ENCODE measurements around the gene FMO1. TPM values are rescaled to one million over a fixed set of nuclear protein-coding genes. Genes with fewer than 3 reads are reported as not detected.

Gene FMO1
- total RNA-seq, 1 experiment from 2014 or later, result not detected

DNA sequence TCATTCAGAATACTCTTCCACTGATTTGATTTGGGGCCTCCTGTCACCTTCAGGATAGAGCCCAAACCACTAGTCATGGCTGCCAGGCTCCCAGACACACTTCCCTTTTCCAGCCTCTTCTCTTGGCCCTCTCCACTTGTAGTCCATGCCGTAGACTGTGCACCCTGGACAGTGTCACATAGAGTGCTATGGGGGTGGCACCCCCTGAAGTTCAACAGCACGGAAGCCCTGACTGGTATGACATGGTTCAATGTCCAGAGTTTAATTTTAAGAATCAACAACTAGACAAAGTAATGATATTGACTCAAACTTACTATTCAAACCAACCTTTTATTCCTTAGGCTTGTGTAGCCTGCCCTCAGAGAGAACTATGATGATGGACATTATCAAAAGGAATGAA is 40.9 kb upstream of the FMO1 start:
- H3K9me3 Mint-ChIP-seq, result no peaks in the 10 kb centered on the region
- no peak for DNase-seq (ENCODE audit: low spot score)
- H3K27ac Mint-ChIP-seq, result no peak overlapping the region
- H3K27me3 Mint-ChIP-seq (ENCODE audit: low read depth), result peaks cover 3% of the 10 kb centered on the region; the same call in 1 of the 2 replicates
- TF ChIP-seq, protein P1, sequence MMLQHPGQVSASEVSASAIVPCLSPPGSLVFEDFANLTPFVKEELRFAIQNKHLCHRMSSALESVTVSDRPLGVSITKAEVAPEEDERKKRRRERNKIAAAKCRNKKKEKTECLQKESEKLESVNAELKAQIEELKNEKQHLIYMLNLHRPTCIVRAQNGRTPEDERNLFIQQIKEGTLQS (CRISPR knock-in tag; conservative IDR thresholded peaks at IDR 0.05), result no peak
- TF ChIP-seq, protein P2, sequence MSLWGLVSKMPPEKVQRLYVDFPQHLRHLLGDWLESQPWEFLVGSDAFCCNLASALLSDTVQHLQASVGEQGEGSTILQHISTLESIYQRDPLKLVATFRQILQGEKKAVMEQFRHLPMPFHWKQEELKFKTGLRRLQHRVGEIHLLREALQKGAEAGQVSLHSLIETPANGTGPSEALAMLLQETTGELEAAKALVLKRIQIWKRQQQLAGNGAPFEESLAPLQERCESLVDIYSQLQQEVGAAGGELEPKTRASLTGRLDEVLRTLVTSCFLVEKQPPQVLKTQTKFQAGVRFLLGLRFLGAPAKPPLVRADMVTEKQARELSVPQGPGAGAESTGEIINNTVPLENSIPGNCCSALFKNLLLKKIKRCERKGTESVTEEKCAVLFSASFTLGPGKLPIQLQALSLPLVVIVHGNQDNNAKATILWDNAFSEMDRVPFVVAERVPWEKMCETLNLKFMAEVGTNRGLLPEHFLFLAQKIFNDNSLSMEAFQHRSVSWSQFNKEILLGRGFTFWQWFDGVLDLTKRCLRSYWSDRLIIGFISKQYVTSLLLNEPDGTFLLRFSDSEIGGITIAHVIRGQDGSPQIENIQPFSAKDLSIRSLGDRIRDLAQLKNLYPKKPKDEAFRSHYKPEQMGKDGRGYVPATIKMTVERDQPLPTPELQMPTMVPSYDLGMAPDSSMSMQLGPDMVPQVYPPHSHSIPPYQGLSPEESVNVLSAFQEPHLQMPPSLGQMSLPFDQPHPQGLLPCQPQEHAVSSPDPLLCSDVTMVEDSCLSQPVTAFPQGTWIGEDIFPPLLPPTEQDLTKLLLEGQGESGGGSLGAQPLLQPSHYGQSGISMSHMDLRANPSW (CRISPR knock-in tag; conservative IDR thresholded peaks at IDR 0.05; ENCODE audit: low read depth), result no peak
- TF ChIP-seq ZNF671 (CRISPR knock-in tag; IDR thresholded peaks at IDR 0.05) (no peak), RORB (CRISPR knock-in tag; IDR thresholded peaks at IDR 0.05) (no peak), CREB1 (CRISPR knock-in tag; IDR thresholded peaks at IDR 0.05) (no peak), NFATC4 (CRISPR knock-in tag; IDR thresholded peaks at IDR 0.05) (no peak), CBFB (CRISPR knock-in tag; IDR thresholded peaks at IDR 0.05; ENCODE audit: low read depth) (no peak), JAZF1 (CRISPR knock-in tag; IDR thresholded peaks at IDR 0.05) (no peak), GRHL2 (CRISPR knock-in tag; IDR thresholded peaks at IDR 0.05; ENCODE audit: insufficient replicate concordance, severe bottlenecking) (no peak), TEAD1 (CRISPR knock-in tag; IDR thresholded peaks at IDR 0.05) (no peak)
- TF ChIP-seq, protein P3, sequence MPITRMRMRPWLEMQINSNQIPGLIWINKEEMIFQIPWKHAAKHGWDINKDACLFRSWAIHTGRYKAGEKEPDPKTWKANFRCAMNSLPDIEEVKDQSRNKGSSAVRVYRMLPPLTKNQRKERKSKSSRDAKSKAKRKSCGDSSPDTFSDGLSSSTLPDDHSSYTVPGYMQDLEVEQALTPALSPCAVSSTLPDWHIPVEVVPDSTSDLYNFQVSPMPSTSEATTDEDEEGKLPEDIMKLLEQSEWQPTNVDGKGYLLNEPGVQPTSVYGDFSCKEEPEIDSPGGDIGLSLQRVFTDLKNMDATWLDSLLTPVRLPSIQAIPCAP (CRISPR knock-in tag; IDR thresholded peaks at IDR 0.05), result no peak
- TF ChIP-seq, protein P4, sequence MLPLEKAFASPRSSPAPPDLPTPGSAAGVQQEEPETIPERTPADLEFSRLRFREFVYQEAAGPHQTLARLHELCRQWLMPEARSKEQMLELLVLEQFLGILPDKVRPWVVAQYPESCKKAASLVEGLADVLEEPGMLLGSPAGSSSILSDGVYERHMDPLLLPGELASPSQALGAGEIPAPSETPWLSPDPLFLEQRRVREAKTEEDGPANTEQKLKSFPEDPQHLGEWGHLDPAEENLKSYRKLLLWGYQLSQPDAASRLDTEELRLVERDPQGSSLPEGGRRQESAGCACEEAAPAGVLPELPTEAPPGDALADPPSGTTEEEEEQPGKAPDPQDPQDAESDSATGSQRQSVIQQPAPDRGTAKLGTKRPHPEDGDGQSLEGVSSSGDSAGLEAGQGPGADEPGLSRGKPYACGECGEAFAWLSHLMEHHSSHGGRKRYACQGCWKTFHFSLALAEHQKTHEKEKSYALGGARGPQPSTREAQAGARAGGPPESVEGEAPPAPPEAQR (CRISPR knock-in tag; IDR thresholded peaks at IDR 0.05), result no peak
- TF ChIP-seq, protein P5, sequence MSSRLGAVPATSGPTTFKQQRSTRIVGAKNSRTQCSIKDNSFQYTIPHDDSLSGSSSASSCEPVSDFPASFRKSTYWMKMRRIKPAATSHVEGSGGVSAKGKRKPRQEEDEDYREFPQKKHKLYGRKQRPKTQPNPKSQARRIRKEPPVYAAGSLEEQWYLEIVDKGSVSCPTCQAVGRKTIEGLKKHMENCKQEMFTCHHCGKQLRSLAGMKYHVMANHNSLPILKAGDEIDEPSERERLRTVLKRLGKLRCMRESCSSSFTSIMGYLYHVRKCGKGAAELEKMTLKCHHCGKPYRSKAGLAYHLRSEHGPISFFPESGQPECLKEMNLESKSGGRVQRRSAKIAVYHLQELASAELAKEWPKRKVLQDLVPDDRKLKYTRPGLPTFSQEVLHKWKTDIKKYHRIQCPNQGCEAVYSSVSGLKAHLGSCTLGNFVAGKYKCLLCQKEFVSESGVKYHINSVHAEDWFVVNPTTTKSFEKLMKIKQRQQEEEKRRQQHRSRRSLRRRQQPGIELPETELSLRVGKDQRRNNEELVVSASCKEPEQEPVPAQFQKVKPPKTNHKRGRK (CRISPR knock-in tag; IDR thresholded peaks at IDR 0.05; ENCODE audit: borderline replicate concordance), result no peak
- TF ChIP-seq, protein P6, sequence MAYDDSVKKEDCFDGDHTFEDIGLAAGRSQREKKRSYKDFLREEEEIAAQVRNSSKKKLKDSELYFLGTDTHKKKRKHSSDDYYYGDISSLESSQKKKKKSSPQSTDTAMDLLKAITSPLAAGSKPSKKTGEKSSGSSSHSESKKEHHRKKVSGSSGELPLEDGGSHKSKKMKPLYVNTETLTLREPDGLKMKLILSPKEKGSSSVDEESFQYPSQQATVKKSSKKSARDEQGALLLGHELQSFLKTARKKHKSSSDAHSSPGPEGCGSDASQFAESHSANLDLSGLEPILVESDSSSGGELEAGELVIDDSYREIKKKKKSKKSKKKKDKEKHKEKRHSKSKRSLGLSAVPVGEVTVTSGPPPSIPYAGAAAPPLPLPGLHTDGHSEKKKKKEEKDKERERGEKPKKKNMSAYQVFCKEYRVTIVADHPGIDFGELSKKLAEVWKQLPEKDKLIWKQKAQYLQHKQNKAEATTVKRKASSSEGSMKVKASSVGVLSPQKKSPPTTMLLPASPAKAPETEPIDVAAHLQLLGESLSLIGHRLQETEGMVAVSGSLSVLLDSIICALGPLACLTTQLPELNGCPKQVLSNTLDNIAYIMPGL (CRISPR knock-in tag; IDR thresholded peaks at IDR 0.05), result no peak
- TF ChIP-seq, protein P7, sequence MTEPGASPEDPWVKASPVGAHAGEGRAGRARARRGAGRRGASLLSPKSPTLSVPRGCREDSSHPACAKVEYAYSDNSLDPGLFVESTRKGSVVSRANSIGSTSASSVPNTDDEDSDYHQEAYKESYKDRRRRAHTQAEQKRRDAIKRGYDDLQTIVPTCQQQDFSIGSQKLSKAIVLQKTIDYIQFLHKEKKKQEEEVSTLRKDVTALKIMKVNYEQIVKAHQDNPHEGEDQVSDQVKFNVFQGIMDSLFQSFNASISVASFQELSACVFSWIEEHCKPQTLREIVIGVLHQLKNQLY (CRISPR knock-in tag; IDR thresholded peaks at IDR 0.05), result no peak
- H3K4me3 Mint-ChIP-seq, result no peak overlapping the region
- no peak for ATAC-seq
- ChIA-PET CTCF (no interaction called here), POLR2A (no interaction called here)
- 0 out of 2 replicates have a peak, but pooled peaks cover 2% of the 10 kb centered on the region for H3K36me3 Mint-ChIP-seq
- H3K4me1 Mint-ChIP-seq, result peaks cover 27% of the 10 kb centered on the region

DNA sequence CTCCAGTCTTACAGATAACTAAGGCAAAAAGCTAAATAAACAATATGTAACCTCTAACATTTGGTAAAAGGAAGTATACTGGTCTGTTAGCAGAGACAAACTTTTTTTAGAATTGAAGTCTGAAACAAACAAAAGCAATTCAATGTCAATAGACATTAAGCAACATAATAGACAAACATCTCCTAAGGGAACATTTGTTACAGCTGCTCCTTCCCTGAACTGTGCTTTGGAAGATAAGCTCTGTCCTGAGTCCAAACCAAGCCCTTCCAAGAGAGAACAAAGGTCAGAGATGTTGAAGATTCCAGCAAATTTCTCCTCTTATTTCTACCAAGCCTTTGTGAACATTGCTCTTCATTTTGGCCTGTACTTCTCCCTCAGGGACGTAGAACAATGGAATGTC is 37.9 kb upstream of the FMO1 start:
- peaks cover 8% of the 10 kb centered on the region for H3K27me3 Mint-ChIP-seq (ENCODE audit: low read depth)
- 0 out of 2 replicates have a peak, but pooled peaks cover 2% of the 10 kb centered on the region for H3K36me3 Mint-ChIP-seq
- DNase-seq (ENCODE audit: low spot score) (no peak), ATAC-seq (peak; percentile 37)
- H3K4me1 Mint-ChIP-seq, result peaks cover 46% of the 10 kb centered on the region
- ChIA-PET CTCF (interaction anchor here (1.4 to 2.6 kb wide), 2 partner anchors 16 to 104 kb away, joined by 4 to 14 read pairs; partner anchors contain the start of gene FMO4), POLR2A (no interaction called here)
- no peak overlapping the region for H3K4me3 Mint-ChIP-seq
- TF ChIP-seq, protein P5 (CRISPR knock-in tag; IDR thresholded peaks at IDR 0.05; ENCODE audit: borderline replicate concordance), result no peak
- TF ChIP-seq, protein P8, sequence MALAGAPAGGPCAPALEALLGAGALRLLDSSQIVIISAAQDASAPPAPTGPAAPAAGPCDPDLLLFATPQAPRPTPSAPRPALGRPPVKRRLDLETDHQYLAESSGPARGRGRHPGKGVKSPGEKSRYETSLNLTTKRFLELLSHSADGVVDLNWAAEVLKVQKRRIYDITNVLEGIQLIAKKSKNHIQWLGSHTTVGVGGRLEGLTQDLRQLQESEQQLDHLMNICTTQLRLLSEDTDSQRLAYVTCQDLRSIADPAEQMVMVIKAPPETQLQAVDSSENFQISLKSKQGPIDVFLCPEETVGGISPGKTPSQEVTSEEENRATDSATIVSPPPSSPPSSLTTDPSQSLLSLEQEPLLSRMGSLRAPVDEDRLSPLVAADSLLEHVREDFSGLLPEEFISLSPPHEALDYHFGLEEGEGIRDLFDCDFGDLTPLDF (CRISPR knock-in tag; IDR thresholded peaks at IDR 0.05), result no peak
- TF ChIP-seq ETV6 (CRISPR knock-in tag; IDR thresholded peaks at IDR 0.05) (no peak), NR3C1 (CRISPR knock-in tag; conservative IDR thresholded peaks at IDR 0.05; ENCODE audit: low read depth) (no peak), NR2C2 (CRISPR knock-in tag; IDR thresholded peaks at IDR 0.05) (no peak), EMX1 (CRISPR knock-in tag; IDR thresholded peaks at IDR 0.05) (no peak)
- TF ChIP-seq, protein P9, sequence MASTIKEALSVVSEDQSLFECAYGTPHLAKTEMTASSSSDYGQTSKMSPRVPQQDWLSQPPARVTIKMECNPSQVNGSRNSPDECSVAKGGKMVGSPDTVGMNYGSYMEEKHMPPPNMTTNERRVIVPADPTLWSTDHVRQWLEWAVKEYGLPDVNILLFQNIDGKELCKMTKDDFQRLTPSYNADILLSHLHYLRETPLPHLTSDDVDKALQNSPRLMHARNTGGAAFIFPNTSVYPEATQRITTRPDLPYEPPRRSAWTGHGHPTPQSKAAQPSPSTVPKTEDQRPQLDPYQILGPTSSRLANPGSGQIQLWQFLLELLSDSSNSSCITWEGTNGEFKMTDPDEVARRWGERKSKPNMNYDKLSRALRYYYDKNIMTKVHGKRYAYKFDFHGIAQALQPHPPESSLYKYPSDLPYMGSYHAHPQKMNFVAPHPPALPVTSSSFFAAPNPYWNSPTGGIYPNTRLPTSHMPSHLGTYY (CRISPR knock-in tag; IDR thresholded peaks at IDR 0.05), result no peak
- no peak overlapping the region for H3K27ac Mint-ChIP-seq
- no peaks in the 10 kb centered on the region; the same call in 1 of the 2 replicates for H3K9me3 Mint-ChIP-seq
